GM19238 (cell line): ENCODE measurements around the gene SLC39A11.
"Not testable (repeated sequence)": the region's sequence is repeated elsewhere in the genome, so short reads cannot be mapped to it uniquely, and the experiment has no call there.

Source experiments
- DNase-seq: peaks from one replicate; pipeline ENCODE4 v3.0.0; 2011; ENCODE audit warnings: low spot score; ENCODE audit not compliant: insufficient read length

Gene SLC39A11

DNA sequence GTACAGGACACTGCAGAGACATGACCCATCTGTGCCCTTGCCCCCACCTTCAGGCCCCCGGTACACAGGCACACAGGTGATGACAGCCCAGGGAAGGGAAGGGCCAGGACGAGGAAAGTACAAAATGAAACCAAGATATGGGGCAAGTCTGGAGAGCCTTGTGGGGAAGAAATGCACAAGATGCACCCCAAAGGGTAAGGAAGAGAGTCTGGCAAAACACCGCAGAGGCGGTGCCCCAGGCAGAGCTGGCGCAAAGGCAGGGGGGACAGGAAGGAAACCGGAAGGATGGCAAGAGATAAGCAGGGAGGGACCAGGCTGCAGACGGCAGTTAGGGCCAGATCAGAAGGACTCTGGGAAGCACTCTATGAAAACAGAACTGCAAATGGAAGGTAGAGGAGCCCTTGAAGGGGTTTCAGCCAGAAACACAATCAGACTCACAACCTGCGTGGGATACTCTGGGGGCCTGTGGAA, 81.4 kb downstream of the SLC39A11 start:
- no peak for DNase-seq

DNA sequence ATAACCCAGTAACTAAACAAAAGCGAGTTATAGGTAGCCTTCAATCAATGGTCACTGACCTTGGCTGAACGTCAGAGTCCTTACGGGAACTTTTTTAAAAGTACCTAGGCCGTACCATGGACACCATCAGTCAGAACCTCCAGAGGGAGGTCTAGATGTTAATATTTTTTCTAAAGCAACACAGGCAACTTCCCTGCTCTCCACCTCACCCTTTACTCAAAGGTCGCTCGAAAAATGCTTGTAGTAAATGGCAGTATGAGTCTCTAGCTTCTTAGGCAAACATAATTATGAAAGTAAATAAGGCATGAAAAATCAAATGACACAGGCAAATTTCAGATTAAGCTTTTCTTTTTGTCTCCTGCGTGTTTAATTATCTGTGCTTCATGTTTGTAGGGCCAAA, 82.1 kb downstream of the SLC39A11 start:
- DNase-seq: no peak

DNA sequence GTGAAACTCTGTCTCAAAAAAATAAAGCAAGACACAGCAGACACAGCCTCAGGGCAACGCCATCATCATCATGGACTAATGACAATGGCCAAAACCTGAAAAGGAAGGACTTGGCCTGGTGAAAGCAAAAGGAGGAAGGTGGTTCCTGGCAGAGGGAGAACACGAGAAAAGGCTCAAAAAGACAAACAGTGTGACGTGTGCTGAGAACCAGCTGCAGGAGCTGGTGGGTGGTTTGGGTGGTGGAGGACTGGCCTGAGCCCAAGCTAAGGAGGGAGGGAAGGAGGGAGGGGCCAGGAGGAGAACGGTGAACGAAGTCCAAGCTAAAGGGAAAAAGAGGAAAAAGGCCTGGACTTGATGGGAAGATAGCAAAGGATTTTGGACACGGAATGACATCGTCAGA, 85.1 kb downstream of the SLC39A11 start:
- no peak for DNase-seq

DNA sequence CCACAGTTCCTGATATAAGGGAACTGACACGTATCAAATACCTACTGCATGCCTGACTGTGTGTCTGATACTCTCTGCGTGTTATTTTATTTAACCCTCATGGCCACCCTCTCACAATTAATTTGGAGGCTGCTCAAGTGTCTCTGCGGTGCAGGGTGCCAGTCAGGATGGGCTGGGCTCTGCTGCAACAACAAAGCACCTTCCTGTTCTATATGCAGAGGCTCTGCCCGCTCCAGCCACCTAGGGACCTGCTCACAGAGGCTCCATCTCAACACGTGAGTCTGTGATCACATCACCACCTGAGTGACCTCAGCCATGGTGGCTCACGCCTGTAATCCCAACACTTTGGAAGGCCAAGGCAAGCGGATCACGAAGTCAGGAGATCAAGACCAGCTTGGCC, 87.1 kb downstream of the SLC39A11 start:
- no peak for DNase-seq

DNA sequence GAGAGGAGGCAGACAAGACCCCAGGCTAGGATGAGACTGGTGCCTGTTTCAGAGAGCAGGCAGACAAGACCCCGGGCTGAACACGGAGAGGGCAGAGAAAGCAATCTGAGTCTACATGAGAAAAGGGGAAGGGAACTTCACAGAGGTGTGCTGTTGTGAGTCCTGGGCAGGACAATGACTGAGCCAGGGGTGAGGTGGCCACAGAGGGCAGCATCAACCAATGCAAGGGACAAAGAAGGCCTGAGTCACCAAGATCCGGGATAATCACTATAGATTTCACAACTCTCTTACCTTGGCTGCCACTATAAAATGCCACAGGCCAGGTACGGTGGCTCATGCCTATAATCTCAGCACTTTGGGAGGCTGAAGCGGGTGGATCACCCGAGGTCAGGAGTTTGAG, 89.0 kb downstream of the SLC39A11 start:
- no peak for DNase-seq

DNA sequence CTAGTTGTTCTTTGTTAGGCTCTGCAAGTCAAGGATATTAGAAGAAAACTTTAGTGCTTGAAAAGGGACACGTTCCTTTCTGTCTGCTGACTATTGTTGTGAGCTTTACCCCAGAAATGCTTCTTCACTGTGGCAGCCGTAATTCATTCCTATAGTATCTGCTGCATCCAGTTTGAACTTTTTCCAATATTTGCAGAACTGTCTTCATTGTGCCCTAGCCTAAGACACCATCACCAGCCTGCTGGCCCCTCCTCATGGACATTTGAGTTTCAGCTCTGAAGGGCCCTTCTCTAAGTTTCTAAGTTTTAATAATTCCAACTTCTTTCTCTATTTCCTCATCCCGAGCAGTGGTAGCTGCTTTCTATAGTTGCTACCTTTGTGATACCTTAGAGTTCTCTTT, 91.7 kb downstream of the SLC39A11 start:
- no peak for DNase-seq

DNA sequence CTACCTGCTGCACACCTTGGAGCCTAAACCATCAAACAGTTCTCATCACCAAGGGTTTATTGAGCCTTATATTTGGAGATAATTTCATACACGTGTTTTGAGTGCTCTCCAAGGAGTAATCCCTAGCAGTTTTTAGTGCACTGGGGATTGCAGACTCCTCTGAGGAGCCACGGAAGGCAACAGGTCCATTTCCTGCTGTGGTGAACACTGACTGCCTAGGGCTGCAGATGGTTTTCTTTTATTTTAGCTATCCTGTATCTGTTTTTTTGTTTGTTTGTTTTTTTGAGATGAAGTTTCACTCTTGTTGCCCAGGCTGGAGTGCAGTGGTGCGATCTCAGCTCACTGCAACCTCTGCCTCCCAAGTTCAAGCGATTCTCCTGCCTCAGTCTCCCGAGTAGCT, 93.0 kb downstream of the SLC39A11 start:
- DNase-seq: not testable (repeated sequence)

DNA sequence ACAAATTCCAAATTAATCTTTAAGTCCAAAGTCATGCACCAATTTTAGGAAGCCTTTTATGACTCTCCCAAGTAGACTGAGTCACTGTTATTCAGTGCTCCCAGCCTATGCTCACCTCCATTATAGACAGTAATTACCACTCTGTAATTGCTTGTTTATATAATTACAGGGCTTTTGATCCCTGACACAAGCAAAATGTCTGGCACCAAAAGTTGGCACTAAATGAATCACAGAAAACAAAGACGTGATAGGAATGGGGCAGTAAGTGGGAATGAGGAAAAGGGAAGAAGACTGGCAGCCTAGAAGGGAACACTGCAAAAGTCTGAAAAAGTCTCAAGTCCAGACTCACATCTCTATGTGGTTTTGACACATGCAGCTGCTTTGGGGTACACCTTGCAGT, 94.1 kb downstream of the SLC39A11 start:
- DNase-seq: no peak

DNA sequence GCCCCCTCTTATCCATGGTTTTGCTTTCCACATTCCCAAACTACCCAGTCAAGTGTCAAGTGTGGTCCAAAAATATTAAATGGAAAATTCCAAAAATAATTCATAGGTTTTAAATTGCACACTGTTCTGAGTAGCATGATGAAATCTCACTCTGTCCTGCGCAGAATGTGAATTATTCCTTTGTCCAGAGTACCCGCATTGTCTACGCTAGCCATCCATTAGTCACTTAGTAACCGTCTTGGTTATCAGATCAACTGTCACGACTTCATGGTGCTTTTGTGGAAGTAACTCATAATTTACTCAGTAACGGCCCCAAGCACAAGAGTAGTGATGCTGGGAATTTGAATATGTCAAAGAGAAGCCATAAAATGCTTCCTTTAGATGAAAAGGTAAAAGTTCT, 94.9 kb downstream of the SLC39A11 start:
- no peak for DNase-seq

DNA sequence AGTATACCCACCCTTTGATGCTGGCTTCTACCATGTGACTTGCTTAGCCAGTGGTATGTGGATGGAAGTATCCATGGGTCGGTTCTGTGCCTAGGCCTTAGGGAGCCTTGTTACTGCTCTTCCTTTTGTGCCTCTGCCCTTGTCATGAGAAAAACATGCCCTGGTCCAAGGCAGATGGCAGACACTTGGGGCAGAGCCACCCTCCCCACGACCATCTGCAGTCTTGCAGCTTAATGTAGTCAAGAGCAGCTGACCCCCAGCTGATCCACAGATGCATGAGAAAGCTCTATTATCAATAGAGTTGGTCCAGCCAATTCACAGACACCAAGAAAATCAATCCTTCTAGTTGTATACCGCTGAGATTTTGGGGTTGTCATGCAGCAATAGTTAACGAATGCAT, 95.7 kb downstream of the SLC39A11 start:
- no peak for DNase-seq

DNA sequence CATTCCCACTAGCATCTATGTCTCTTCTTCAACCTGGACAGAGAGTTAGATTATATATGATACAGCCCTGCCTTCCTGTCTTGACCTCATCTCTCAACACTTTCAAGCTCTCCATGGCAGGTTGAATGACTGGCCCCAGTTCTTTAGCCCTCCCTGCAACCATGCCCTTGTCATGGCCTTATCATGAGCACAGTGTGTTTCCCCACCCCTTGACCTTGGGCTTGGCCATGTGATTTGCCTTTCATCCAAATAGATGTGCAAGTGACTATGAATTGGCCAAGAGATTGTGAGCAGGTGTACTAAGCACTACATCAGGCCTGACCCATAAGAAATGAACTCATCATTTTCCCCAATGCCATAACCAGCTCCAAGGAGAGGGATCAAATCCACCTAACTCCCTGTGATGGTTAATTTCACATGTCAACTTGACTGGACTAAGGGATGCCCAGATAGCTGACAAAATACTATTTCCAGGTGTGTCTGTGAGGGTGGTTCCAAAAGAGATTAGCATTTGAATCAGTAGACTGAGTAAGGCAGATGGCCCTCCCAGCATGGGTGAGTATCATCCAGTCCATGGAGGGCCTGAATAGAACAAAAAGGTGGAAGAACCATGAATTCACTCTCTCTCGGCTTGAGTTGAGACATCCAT, 97.4 kb downstream of the SLC39A11 start:
- DNase-seq: no peak

DNA sequence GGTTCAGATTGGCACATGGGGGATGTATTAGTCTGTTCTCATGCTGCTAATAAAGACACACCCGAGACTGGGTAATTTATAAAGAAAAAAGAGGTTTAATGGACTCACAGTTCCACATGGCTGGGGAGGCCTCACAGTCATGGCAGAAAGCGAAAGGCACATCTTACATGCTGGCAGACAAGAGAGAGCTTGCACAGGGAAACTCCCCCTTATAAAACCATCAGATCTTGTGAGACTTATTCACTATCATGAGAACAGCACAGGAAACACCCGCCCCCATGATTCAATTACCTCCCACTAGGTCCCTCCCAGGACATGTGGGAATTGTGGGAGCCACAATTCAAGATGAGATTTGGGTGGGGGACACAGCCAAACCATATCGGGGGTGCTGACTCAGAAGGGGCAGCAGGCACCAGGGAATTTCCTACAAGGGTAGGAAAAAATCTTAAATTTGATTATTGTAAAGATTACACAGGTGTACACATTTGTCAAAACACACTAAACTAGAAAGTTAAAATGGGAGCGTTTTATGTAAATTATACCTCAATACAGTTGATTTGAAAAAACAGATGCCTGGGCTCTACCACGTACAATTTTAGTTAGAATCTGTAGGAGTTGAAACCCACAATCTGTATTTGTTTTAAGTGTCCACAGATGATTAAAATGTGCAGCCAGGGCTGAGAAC, 99.6 kb downstream of the SLC39A11 start:
- not testable (repeated sequence) for DNase-seq

DNA sequence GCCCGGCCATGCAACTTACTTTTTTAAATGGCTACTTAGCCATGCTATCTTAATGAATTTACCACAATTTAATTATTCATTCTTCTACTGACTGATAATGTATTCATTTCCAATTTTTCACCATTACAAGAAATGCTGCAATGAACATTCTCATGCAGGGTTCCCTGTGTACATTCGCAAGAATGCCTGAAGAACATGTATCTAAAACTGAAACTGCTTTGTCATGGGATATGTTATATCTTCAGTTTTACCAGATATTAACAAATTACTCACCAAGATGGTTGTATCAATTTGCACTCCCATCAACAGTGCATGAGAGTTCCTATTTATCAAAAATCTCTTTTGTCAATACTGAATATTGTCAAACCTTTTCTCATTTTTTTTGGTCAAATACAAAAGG, 100.8 kb downstream of the SLC39A11 start:
- no peak for DNase-seq

DNA sequence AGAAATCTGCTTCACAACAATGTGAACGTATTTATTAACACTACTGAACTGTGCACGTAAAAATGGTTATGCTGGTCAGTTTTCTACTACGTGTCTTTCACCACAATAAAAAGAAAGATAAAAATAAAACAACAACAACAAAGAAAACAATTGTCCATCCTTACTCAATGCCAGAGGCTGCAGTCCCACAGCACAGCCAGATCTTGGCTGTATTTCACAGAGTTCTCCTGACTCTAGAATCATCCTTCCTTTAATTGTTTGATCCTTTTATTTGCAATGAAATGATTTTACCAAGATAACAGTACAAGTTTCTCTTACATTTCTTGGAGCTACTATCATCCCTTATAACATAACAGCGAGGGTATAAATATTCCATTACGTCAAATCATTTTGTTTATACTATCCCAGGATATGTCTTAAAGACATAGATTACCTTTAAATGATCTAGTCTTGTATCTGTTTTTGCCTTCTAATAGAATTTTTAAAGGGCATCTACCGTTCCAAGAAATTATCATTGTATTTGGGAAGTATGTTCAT, 103.3 kb downstream of the SLC39A11 start:
- no peak for DNase-seq

DNA sequence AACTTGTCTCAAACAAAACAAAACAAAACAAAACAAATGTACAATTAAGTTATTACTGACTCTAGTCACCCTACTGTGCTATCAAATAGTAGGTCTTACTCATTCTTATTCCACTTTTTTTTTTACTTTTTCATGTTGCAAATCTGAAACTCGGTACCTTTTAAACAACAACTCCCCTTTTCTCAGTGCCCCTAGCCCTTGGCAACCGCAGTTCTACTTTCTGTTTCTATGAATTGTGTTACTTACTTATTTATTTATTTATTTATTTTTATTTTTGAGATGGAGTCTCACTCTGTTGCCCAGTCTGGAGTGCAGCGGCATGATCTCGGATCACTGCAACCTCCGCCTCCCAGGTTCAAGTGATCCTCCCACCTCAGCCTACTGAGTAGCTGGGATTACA, 104.0 kb downstream of the SLC39A11 start:
- no peak for DNase-seq

DNA sequence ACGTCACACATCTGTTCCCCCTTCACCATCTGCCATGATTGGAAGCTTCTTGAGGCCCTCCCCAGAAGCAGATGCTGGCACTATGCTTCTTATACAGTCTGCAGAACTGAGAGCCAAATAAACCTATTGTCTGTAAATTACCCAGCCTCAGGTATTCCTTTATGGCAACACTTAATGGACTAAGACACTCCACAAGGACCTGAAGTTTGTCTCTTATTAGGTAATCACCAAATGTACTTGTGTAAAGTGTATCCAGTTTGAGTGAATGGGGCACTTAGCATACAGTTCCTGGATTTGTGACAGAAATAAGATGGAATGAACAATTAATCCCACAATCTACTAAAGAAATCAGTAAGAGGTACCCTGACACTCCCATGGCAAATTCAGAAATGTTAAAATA, 105.3 kb downstream of the SLC39A11 start:
- no peak for DNase-seq

DNA sequence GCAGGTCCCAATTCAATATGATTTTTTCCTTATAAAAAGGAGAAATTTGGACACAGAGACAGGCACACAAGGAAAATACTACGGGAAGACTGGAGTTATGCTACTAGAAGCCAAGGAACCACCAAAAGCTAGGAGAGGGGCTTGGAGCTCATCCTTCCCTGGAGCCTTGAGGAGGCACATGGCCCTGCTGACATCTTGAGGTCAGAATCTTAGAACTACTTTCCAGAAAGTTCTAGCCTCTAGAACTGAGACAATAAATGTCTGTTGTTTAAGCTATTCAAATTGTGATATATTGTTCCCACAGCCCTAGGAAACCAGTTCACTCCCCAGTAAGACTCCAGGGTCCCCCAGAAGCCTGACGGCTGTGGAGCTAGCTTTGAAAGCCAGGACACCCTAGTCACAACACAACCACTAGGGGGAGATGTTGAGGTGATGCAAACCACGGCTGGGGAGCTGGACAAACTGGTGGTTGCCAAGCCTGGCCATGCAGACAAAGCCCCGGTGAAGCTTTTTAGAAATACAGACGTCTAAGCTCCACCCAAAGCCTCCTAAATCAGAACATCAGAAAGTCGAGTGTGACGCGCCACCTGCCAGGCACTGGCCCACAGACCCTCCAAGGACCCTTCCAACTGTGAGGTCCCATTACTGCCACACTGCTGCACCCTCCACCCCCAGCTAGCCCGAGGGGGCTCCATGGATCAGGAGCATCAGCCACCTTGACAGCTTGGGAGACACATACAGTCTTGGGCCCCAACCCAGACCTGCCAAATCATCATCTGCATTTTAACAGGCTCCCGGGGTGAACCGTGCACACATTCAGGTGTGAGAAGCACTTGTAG, 106.4 kb downstream of the SLC39A11 start:
- DNase-seq: peak; percentile 72

DNA sequence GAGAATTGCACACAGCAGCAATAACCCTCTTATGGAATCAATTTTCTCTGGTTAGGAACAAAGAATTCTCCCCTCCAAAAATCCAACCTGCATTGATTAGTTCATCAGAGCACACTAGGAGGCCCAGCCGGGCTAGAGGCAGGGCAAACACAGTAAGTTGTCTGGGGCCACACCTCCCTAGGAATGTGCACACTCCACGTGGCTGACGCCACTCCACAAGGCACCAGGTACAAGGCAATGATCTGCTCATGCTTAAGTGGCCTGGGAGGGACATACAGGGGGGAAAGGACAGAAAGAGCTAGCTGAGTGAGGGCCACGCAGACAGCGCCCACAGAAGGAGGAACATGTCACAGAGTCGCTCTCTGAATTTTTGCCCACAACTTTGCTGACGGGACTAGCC, 107.6 kb downstream of the SLC39A11 start:
- no peak for DNase-seq

DNA sequence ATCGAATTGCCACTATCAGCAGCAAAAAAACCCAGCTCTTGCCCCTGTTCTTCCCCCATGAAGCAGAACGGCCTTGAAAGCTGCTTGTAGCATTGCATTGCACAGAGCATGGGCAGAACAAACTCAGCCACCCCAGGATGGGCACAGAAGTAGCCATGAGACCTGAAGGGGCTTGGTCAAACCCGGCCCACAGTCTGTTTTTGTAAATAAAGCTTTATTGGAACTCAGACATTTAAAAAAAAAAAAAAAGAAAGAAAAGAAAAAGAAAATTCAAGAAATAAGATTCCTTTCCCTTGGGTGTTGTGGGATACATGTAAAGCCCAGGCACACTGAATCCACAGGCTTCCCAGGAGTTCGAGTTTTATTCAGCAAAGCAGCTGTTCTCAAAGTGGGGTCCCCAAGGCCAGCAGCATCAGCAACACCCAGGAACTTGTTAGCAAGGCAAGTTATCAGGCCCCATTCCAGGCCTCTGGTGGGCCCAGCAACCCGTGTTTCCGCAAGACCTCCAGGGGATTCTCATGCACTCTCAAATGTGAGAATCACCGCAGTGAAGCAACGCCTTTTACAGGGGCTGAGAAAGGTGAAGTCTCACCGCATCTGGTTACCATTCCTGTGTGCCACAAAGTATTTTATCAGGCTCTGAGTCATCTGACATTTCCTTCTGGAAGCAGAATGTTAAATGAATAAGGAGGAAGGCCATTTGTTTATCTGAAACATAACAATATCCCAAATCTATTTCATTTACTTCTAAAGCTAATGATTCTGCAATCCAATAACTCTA, 108.2 kb downstream of the SLC39A11 start:
- no peak for DNase-seq

DNA sequence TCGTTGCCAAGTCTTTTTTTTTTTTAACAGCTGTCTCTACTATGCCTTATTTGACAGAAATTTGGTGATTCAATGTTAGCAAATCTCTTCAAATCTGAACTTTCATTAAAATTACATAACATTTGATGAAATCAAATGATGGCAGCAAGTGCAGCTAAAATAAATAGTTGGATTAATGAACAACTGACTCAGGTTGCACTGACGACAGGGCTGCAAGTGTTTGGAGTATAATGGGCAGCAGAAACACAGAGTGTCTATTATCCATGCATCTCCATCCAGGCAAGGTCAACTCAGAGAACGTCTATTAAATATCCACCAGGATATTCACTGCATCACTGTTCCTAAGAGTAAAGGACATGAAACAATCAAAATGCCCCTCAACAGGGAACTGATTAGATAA, 109.8 kb downstream of the SLC39A11 start:
- no peak for DNase-seq

DNA sequence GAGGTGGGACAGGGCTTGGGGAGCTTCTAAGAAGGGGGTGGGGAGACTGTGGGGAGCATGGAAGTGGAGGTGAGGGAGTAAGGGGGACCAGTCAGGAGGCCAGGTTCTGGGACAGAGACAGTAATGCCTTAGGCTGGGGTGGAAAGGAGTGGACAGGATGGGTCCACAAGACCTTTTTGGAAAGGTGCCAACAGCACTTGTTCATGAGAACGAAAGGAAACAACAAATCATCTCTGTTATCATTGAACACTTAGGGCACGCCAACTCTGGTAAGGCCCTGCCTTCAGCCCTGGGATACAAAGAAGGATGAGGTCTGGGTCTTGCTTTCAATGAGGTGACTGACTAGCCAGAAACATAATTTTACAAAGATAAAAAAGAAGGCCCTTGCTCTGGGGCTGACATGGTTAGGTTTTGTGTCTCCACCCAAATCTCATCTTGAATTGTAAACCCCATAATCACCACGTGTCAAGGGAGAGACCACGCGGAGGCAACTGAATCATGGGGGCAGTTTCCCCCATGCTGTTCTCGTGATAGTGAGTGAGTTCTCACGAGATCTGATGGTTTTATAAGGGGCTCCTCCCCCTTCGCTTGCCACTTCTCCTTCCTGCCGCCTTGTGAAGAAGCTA, 113.8 kb downstream of the SLC39A11 start:
- no peak for DNase-seq
